Measurements from ENCODE around the gene C16orf74.

Gene C16orf74

DNA sequence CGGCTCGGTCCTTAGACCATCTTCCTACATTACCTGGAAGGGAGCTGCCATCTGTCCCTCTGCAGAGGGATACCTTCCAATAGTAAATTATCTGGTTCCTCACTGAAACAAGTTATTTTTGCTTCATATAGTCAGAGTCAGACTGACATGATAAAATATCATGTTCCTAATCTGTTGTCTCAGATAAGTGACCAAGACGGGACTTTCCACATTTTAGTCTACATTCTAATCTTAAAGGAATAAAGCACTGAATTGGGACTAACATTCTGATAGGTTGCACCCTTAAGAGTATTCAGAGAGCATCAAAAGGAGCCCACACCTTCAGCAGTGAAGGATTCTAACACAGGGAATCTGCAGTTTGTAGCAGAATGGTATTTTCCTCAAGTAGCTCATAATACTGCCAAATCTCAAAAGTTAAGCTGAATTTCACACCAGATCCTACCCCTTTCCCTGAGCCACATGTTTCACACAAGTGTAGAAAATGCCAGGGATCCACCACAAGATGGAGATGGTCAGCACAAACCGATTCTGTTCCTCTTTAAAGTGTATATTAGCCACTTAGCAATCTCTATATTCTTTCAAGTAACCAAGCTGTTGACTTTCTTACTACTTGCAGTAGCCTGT, 75.5 kb downstream of the C16orf74 start:
- H3K4me3 ChIP-seq (ENCODE audit: low read depth, low read length), result no peak overlapping the region
- peak; percentile 61 for DNase-seq (ENCODE audit: low read depth)
- TF ChIP-seq, protein P1, sequence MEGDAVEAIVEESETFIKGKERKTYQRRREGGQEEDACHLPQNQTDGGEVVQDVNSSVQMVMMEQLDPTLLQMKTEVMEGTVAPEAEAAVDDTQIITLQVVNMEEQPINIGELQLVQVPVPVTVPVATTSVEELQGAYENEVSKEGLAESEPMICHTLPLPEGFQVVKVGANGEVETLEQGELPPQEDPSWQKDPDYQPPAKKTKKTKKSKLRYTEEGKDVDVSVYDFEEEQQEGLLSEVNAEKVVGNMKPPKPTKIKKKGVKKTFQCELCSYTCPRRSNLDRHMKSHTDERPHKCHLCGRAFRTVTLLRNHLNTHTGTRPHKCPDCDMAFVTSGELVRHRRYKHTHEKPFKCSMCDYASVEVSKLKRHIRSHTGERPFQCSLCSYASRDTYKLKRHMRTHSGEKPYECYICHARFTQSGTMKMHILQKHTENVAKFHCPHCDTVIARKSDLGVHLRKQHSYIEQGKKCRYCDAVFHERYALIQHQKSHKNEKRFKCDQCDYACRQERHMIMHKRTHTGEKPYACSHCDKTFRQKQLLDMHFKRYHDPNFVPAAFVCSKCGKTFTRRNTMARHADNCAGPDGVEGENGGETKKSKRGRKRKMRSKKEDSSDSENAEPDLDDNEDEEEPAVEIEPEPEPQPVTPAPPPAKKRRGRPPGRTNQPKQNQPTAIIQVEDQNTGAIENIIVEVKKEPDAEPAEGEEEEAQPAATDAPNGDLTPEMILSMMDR (IDR thresholded peaks at IDR 0.05; ENCODE audit: low read depth, low read length), result peak; percentile 65
- TF ChIP-seq MYC (IDR thresholded peaks at IDR 0.05; ENCODE audit: low read depth, low read length), result no peak; the same call in 1 of the 2 replicates
- TF ChIP-seq, protein P2, sequence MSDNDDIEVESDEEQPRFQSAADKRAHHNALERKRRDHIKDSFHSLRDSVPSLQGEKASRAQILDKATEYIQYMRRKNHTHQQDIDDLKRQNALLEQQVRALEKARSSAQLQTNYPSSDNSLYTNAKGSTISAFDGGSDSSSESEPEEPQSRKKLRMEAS (IDR thresholded peaks at IDR 0.05; ENCODE audit: low read depth, low read length), result peak; percentile 55; the same call in 1 of the 2 replicates

DNA sequence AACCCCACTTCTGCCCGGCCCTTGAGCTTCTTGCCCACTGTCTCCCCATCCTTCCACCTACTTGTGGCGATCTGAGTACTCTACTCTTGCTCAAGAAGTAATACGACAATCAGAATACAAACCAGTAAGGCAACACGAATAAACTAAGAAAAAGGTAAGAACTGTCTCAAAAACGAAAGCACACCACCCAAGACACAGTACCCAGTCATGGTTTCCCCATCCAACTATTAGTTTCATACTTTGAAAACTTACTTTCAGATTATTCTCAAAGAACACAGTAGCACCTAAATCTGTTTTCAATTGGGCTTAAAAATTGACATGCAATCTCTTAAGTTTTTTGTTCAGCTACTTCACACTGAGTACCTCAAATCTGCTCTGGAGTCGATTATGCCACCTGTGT, 76.1 kb downstream of the C16orf74 start:
- no peak for DNase-seq (ENCODE audit: low read depth)
- no peak overlapping the region for H3K4me3 ChIP-seq (ENCODE audit: low read depth, low read length)
- TF ChIP-seq, protein P1 (IDR thresholded peaks at IDR 0.05; ENCODE audit: low read depth, low read length), result no peak
- TF ChIP-seq POLR2A (IDR thresholded peaks at IDR 0.05; ENCODE audit: extremely low read depth, insufficient read length) (no peak), MYC (IDR thresholded peaks at IDR 0.05; ENCODE audit: low read depth, low read length) (no peak)
- TF ChIP-seq, protein P2 (IDR thresholded peaks at IDR 0.05; ENCODE audit: low read depth, low read length), result no peak

DNA sequence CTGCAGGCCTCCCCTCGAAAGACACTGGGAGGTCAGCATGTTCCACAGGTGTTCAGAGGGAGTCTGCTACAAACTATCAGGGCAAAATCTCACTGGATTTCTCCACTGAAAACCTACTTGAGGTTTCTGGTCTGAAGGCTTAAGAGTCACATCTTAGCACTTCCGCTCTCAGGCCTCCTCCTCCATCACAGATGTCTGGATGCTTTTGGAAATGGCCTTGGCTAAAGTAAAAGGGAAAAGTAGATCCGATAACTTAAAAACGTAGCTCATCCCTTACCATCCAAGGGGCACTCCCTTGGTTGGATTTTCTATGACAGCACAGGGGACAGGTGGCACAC, 76.5 kb downstream of the C16orf74 start:
- H3K4me3 ChIP-seq (ENCODE audit: low read depth, low read length), result no peak overlapping the region
- TF ChIP-seq, protein P1 (IDR thresholded peaks at IDR 0.05; ENCODE audit: low read depth, low read length), result no peak
- no peak for TF ChIP-seq POLR2A (IDR thresholded peaks at IDR 0.05; ENCODE audit: extremely low read depth, insufficient read length)
- TF ChIP-seq MYC (IDR thresholded peaks at IDR 0.05; ENCODE audit: low read depth, low read length), result no peak
- TF ChIP-seq, protein P2 (IDR thresholded peaks at IDR 0.05; ENCODE audit: low read depth, low read length), result no peak
- no peak for DNase-seq (ENCODE audit: low read depth)

DNA sequence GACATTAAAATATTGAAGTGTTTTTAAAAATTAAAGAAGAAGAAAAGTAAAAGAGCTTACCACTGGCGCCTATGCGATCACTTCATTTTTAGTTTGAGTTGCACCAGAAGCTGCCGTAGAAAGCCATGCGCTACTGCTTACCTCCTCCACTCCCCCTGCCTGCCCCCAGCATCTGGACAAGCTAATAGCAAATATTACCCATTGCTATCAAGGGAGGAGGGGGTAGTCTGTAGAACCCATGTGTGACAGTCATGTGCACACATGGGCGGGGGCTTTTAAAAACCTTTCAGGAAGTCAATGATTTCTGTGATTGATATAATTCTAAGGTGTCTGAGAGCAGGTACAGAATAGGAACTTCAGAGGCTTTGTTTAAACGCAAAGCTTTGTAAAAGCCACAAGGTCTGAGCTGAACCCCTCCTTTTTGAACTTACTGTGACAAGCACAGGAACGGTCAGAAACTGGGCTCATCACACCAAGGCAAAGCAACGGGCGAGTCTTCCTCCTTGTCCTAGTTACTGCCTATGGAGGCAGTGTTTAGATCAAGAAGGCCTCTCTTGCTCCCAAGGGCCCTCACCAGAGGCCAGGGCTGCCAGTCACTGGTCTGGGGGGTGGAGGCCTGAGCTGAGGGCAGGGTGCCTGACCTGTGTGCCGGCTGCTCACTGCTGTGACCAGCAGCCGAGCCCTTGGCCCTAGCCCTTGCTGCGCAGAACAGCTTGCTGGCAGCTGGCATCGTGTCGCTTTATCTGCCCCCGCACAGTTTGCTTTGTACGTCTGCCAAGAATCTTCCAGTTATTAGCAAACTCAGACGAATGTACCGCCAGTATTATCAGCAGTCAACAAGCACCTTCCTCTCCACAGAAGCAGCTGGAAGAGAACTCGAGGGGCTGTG, 77.1 kb downstream of the C16orf74 start:
- TF ChIP-seq, protein P1 (IDR thresholded peaks at IDR 0.05; ENCODE audit: low read depth, low read length), result no peak
- TF ChIP-seq POLR2A (IDR thresholded peaks at IDR 0.05; ENCODE audit: extremely low read depth, insufficient read length), result no peak
- no peak for TF ChIP-seq MYC (IDR thresholded peaks at IDR 0.05; ENCODE audit: low read depth, low read length)
- TF ChIP-seq, protein P2 (IDR thresholded peaks at IDR 0.05; ENCODE audit: low read depth, low read length), result no peak
- no peak overlapping the region for H3K4me3 ChIP-seq (ENCODE audit: low read depth, low read length)
- DNase-seq (ENCODE audit: low read depth), result no peak

DNA sequence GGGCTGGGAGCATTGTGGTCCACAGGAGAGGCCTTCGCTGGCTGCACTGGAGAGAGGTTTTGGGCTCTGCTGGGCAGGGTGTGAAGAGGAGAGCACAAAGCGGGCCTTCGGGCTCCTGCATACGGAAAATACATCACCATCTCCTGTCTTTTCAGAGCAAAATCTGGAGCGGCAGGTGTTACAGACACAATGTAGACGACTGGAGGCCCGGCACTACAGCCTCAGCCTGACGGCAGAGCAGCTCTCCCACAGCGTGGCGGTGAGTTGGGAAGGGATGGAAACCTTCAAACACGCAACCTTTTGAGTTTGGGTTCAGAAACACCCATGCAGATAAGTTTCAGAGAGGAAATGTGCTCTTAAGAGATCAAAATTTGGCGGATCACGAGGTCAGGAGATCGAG, 80.1 kb downstream of the C16orf74 start:
- TF ChIP-seq, protein P1 (IDR thresholded peaks at IDR 0.05; ENCODE audit: low read depth, low read length), result no peak
- TF ChIP-seq POLR2A (IDR thresholded peaks at IDR 0.05; ENCODE audit: extremely low read depth, insufficient read length) (no peak), MYC (IDR thresholded peaks at IDR 0.05; ENCODE audit: low read depth, low read length) (no peak)
- TF ChIP-seq, protein P2 (IDR thresholded peaks at IDR 0.05; ENCODE audit: low read depth, low read length), result no peak
- DNase-seq (ENCODE audit: low read depth), result no peak
- no peak overlapping the region for H3K4me3 ChIP-seq (ENCODE audit: low read depth, low read length)

All from NB4 (cell line).